DND-41 (cell line): ENCODE results near the gene HDHD3.

Experiments used
- ATAC-seq: fragments of 200-7000 bp; cut with Tn5 transposase; 3 replicates; pipeline ENCODE4 v1.9.1; 2021; ENCODE audit warnings: low read depth; ENCODE audit not compliant: insufficient read depth
- DNase-seq: peaks from one replicate; pipeline ENCODE4 v3.0.0-alpha.2; 2020
- H2AFZ ChIP-seq: 2 replicates; pipeline ENCODE4 v1.6.0; 2012; ENCODE audit warnings: low read depth, low read length
- H3K27ac ChIP-seq: 2 replicates; pipeline ENCODE4 v1.5.1; 2012; ENCODE audit warnings: low read length, inconsistent platforms
- H3K27me3 ChIP-seq: fragments of 200-600 bp; sonication (generic); 2 replicates; pipeline ENCODE4 v1.6.0; 2012; ENCODE audit warnings: low read length, mild to moderate bottlenecking, inconsistent platforms; ENCODE audit not compliant: insufficient read depth, poor library complexity
- H3K36me3 ChIP-seq: 2 replicates; pipeline ENCODE4 v1.5.1; 2012; ENCODE audit warnings: low read length, inconsistent platforms; ENCODE audit not compliant: insufficient read depth
- H3K4me1 ChIP-seq: 2 replicates; pipeline ENCODE4 v1.5.1; 2012; ENCODE audit warnings: mild to moderate bottlenecking, low read length; ENCODE audit not compliant: insufficient read depth
- H3K4me2 ChIP-seq: 2 replicates; pipeline ENCODE4 v1.6.0; 2012; ENCODE audit warnings: mild to moderate bottlenecking, moderate library complexity, low read length, inconsistent platforms; ENCODE audit not compliant: insufficient read depth
- H3K4me3 ChIP-seq, 2 experiments: fragments of 200-600 bp in 1 of 2; shearing (Covaris generic) in 1 of 2; 2 replicates each; pipeline ENCODE4 v1.5.1; 2012 to 2016; ENCODE audit warnings: inconsistent platforms in 2 of 2, low read length in 2 of 2, mild to moderate bottlenecking in 2 of 2, low read depth in 1 of 2, moderate library complexity in 1 of 2
- H3K79me2 ChIP-seq: 2 replicates; pipeline ENCODE4 v1.6.0; 2012; ENCODE audit warnings: low read length, inconsistent platforms; ENCODE audit not compliant: insufficient read depth
- H3K9ac ChIP-seq: 2 replicates; pipeline ENCODE4 v1.6.0; 2012; ENCODE audit warnings: low read depth, mild to moderate bottlenecking, inconsistent platforms, low read length, moderate library complexity
- H3K9me3 ChIP-seq: 2 replicates; pipeline ENCODE4 v1.5.1; 2012; ENCODE audit warnings: low read length, moderate library complexity, mild to moderate bottlenecking, inconsistent platforms; ENCODE audit not compliant: insufficient read depth, severe bottlenecking
- H4K20me1 ChIP-seq: 2 replicates; pipeline ENCODE4 v1.6.0; 2012; ENCODE audit warnings: low read length; ENCODE audit not compliant: insufficient read depth
- EZH2 ChIP-seq: IDR thresholded peaks from 3 replicates; pipeline ENCODE4 v1.6.1; 2012; ENCODE audit warnings: borderline replicate concordance, low read depth, mild to moderate bottlenecking, moderate library complexity, low read length, inconsistent platforms; ENCODE audit not compliant: severe bottlenecking
- TF ChIP-seq, protein P1 (sequence below): IDR thresholded peaks from 2 replicates; pipeline ENCODE4 v1.5.1; 2012; ENCODE audit warnings: borderline replicate concordance, low read length, moderate library complexity, mild to moderate bottlenecking; ENCODE audit not compliant: poor library complexity, severe bottlenecking; ENCODE audit errors: extremely low read depth

The HDHD3 gene

DNA sequence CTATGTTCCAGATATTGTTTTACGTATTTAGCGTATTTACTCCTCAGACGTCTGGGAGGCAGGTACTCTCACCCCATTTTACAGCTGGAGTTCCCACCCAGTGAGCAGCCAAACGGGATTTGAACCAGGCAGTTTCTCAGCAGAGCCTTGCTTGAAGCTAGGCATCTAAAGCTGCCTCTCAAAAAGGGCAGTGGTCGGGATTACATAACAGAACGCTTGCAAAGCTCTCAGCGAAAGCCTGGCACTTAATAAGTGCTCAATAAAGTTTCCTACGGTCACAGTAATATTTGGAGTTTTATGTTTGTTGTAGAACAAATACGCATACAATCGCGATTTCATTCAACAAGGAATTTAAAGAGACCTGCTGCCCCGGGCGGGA is 27.7 kb downstream of the HDHD3 start:
- no peak for ATAC-seq
- H3K4me3 ChIP-seq, result no peak overlapping the region

DNA sequence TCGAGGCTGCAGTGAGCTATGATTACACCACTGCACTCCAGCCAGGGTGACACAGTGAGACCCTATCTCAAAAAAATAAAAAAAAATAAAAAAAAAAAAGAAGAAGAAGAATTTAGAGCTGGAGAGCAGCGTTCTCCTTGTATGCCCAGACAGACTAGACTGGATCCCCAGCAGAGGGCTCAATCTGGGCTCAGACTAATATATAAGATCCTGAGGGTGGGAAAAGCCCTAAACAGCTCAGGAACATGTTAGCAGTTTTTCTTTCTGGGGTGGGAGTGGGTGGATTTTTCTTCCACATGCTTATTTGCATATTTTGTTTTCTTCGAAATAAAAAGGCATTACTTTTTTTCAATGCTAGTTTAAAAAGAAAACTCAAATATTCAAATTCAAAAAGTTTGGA is 28.3 kb downstream of the HDHD3 start:
- DNase-seq (no peak), ATAC-seq (no peak)
- no peak for TF ChIP-seq EZH2
- TF ChIP-seq, protein P1, sequence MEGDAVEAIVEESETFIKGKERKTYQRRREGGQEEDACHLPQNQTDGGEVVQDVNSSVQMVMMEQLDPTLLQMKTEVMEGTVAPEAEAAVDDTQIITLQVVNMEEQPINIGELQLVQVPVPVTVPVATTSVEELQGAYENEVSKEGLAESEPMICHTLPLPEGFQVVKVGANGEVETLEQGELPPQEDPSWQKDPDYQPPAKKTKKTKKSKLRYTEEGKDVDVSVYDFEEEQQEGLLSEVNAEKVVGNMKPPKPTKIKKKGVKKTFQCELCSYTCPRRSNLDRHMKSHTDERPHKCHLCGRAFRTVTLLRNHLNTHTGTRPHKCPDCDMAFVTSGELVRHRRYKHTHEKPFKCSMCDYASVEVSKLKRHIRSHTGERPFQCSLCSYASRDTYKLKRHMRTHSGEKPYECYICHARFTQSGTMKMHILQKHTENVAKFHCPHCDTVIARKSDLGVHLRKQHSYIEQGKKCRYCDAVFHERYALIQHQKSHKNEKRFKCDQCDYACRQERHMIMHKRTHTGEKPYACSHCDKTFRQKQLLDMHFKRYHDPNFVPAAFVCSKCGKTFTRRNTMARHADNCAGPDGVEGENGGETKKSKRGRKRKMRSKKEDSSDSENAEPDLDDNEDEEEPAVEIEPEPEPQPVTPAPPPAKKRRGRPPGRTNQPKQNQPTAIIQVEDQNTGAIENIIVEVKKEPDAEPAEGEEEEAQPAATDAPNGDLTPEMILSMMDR, result no peak
- Histone ChIP-seq H3K4me2 (no peak overlapping the region), H3K27me3 (peaks cover 24% of the 10 kb centered on the region), H4K20me1 (no peaks in the 10 kb centered on the region), H3K4me3 (no peak overlapping the region), H3K4me1 (peaks cover 13% of the 10 kb centered on the region), H3K79me2 (no peaks in the 10 kb centered on the region), H3K9me3 (no peaks in the 10 kb centered on the region), H3K9ac (no peak overlapping the region), H3K36me3 (no peaks in the 10 kb centered on the region), H2AFZ (no peak overlapping the region), H3K27ac (no peak overlapping the region)

More for the DNA sequence above, 27.7 kb downstream of the HDHD3 start:
- no peak overlapping the region for H3K27ac ChIP-seq
- H3K27me3 ChIP-seq, result peaks cover 27% of the 10 kb centered on the region
- no peak for TF ChIP-seq EZH2
- TF ChIP-seq, protein P1, result no peak
- peaks cover 7% of the 10 kb centered on the region for H3K4me1 ChIP-seq
- no peak overlapping the region for H3K4me2 ChIP-seq
- H3K9me3 ChIP-seq, result no peaks in the 10 kb centered on the region
- H3K36me3 ChIP-seq, result no peaks in the 10 kb centered on the region
- H3K79me2 ChIP-seq, result no peaks in the 10 kb centered on the region
- no peaks in the 10 kb centered on the region for H4K20me1 ChIP-seq
- no peak for DNase-seq
- H2AFZ ChIP-seq, result no peak overlapping the region
- H3K9ac ChIP-seq, result no peak overlapping the region

DNA sequence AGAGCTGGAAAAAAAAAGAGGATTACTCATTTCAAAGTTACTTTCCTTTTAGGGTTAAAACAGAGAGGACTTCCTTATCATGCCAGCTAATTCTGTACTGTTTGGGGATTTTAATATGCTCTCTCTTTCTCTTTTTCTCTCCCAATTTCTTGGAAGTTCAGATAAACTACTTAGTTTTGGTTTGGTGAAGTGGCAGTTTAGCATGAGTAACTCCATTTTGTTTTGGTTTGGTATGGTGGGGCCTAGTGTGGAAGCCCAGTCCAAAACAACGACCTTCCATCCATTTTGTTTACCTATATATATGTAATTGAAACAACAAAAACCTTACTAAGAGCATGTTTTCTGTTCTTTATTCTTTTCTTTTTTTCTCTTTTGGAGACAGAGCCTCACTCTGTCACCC is 31.1 kb downstream of the HDHD3 start:
- Histone ChIP-seq H3K27me3 (peaks cover 17% of the 10 kb centered on the region), H3K4me1 (peaks cover 24% of the 10 kb centered on the region), H4K20me1 (no peaks in the 10 kb centered on the region), H3K4me2 (no peak overlapping the region), H3K79me2 (no peaks in the 10 kb centered on the region), H3K27ac (no peak overlapping the region), H3K9ac (no peak overlapping the region), H2AFZ (no peak overlapping the region), H3K9me3 (no peaks in the 10 kb centered on the region), H3K4me3 (no peak overlapping the region), H3K36me3 (no peaks in the 10 kb centered on the region)
- TF ChIP-seq, protein P1, result no peak
- no peak for TF ChIP-seq EZH2
- DNase-seq, result no peak
- ATAC-seq, result no peak

DNA sequence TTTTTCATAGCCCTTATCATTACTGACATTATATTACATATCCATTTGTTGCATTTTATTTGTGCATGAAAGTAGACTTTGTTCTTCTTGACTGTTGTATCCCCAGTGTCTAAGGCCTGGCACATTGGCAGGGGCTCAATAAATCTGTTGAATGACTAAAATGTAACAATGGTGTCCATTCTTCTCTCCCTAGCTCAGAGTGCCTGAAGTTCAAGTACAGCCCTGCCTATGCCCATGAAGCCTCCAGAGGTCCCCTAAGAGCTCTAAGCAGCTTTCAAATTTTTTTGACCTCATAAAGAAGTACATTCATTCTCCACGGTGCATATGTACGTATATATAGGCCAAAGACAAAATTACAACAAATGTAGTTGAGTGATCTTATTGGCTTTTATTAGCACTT is 31.6 kb downstream of the HDHD3 start:
- TF ChIP-seq EZH2, result no peak
- TF ChIP-seq, protein P1, result no peak
- no peak overlapping the region for H3K4me2 ChIP-seq
- H4K20me1 ChIP-seq, result no peaks in the 10 kb centered on the region
- H3K27ac ChIP-seq, result no peak overlapping the region
- DNase-seq, result no peak
- no peak overlapping the region for H2AFZ ChIP-seq
- no peak for ATAC-seq
- no peaks in the 10 kb centered on the region for H3K79me2 ChIP-seq
- peaks cover 12% of the 10 kb centered on the region for H3K27me3 ChIP-seq
- H3K36me3 ChIP-seq, result no peaks in the 10 kb centered on the region
- no peak overlapping the region for H3K9ac ChIP-seq
- H3K4me3 ChIP-seq, result no peak overlapping the region
- peaks cover 29% of the 10 kb centered on the region for H3K4me1 ChIP-seq
- no peaks in the 10 kb centered on the region for H3K9me3 ChIP-seq
